Mucosa of rectum (tissue), 2 donors: ENCODE measurements around the gene HIGD2B.
A peak's percentile ranks its signal among the peaks of the same experiment; 100 is the strongest.
"Not testable (repeated sequence)": the region's sequence is repeated elsewhere in the genome, so short reads cannot be mapped to it uniquely, and the experiment has no call there.

ENCODE experiments used
- H3K27ac ChIP-seq, 2 donors: one replicate each; pipeline ENCODE4 v1.7.0; 2013; ENCODE audit warnings: inconsistent platforms in 2 of 2, low read depth in 2 of 2, low read length in 2 of 2
- H3K27me3 ChIP-seq, 2 donors: one replicate each; pipeline ENCODE4 v1.7.0; 2013; ENCODE audit warnings: low read length in 2 of 2; ENCODE audit not compliant: control insufficient read depth in 2 of 2, insufficient read depth in 2 of 2
- H3K36me3 ChIP-seq, 2 donors: one replicate each; pipeline ENCODE4 v1.7.0; 2013; ENCODE audit warnings: low read length in 2 of 2; ENCODE audit not compliant: control insufficient read depth in 2 of 2, insufficient read depth in 2 of 2
- H3K4me1 ChIP-seq, 2 donors: one replicate each; pipeline ENCODE4 v1.7.0; 2013; ENCODE audit warnings: low read length in 2 of 2, mild to moderate bottlenecking in 1 of 2; ENCODE audit not compliant: control insufficient read depth in 2 of 2, insufficient read depth in 2 of 2
- H3K4me3 ChIP-seq, 2 donors: one replicate each; pipeline ENCODE4 v1.7.0; 2013; ENCODE audit warnings: low read length in 2 of 2
- H3K9ac ChIP-seq, 2 donors: one replicate each; pipeline ENCODE4 v1.7.0; 2013; ENCODE audit warnings: low read length in 2 of 2, low read depth in 1 of 2, mild to moderate bottlenecking in 1 of 2
- H3K9me3 ChIP-seq, 2 donors: one replicate each; pipeline ENCODE4 v1.7.0; 2013; ENCODE audit warnings: low read length in 2 of 2; ENCODE audit not compliant: control insufficient read depth in 2 of 2
- donor health status: healthy.
- donor health status: Normal muscosa, but diverticular disease.

The HIGD2B gene

GRCh38 chr15:72680931-72681330 lies 5.1 kb downstream of the HIGD2B start:
- Histone ChIP-seq H3K9ac (no peak overlapping the region), H3K4me1 (peaks cover 5 to 8% of the 10 kb centered on the region in 2 donors), H3K4me3 (no peak overlapping the region), H3K9me3 (no peaks in the 10 kb centered on the region), H3K27me3 (peaks cover 4 to 10% of the 10 kb centered on the region in 2 donors), H3K27ac (no peak overlapping the region), H3K36me3 (no peaks in the 10 kb centered on the region)

GRCh38 chr15:72676838-72677237 lies 9.1 kb downstream of the HIGD2B start:
- no peaks in the 10 kb centered on the region for H3K36me3 ChIP-seq
- no peak overlapping the region for H3K9ac ChIP-seq
- no peak overlapping the region for H3K4me3 ChIP-seq
- H3K9me3 ChIP-seq: no peaks in the 10 kb centered on the region
- no peaks in the 10 kb centered on the region for H3K4me1 ChIP-seq
- peaks cover 6 to 10% of the 10 kb centered on the region in 2 donors for H3K27me3 ChIP-seq
- no peak overlapping the region for H3K27ac ChIP-seq

- peaks cover 0 to 3% of the 10 kb centered on the region in 2 donors for H3K27me3 ChIP-seq
- H3K9me3 ChIP-seq: no peaks in the 10 kb centered on the region
- H3K9ac ChIP-seq: no peak overlapping the region
- no peaks in the 10 kb centered on the region for H3K4me1 ChIP-seq
- no peak overlapping the region for H3K4me3 ChIP-seq
- no peaks in the 10 kb centered on the region for H3K36me3 ChIP-seq
- no peak overlapping the region for H3K27ac ChIP-seq
These were observed 14.5 kb downstream of the HIGD2B start for GRCh38 chr15:72671525-72671924.

DNA sequence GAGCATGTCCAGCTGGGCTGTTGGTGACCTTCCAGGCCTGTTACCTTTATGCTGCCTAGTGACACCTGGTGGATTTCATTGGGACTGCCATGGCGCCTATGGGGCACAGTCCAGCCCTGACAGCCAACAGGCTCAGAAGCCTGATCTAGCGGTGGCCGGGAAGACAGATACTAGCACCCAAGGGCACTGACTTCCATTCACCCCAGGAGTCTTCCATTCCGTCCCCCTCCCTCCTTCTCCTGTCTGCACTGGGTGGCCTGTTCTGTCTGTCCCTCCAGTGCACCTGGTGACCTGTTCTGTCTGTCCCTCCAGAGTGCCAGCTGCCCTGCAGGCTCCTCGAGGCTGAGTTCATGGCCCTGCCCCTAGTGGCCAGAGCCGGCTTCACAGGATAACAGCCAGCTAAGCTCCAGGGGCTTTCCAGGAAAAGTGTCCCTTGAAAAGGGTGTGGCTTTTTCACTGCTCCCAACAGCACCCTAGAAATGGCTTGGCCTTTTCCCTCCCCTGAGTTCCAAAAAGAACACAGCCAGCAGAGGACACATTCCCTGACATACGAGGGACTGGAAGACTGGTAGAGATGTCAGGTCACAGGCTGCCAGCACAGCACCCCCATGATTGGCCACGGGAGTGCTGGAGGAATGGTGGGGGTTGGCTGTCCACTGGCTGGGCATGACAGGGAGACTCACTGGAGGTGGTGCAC lies 15.2 kb downstream of the HIGD2B start:
- not testable (repeated sequence) for H3K9me3 ChIP-seq, H3K36me3 ChIP-seq, H3K27ac ChIP-seq, H3K27me3 ChIP-seq, H3K4me1 ChIP-seq
- peak overlapping the region in 1 of 2 donors; percentile 27 for H3K9ac ChIP-seq
- peak overlapping the region; percentile 65 to 68 for H3K4me3 ChIP-seq

- not testable (repeated sequence) for H3K9me3 ChIP-seq, H3K4me3 ChIP-seq, H3K4me1 ChIP-seq, H3K27me3 ChIP-seq, H3K9ac ChIP-seq, H3K36me3 ChIP-seq, H3K27ac ChIP-seq
These were observed 16.2 kb downstream of the HIGD2B start for GRCh38 chr15:72669803-72670202.

DNA sequence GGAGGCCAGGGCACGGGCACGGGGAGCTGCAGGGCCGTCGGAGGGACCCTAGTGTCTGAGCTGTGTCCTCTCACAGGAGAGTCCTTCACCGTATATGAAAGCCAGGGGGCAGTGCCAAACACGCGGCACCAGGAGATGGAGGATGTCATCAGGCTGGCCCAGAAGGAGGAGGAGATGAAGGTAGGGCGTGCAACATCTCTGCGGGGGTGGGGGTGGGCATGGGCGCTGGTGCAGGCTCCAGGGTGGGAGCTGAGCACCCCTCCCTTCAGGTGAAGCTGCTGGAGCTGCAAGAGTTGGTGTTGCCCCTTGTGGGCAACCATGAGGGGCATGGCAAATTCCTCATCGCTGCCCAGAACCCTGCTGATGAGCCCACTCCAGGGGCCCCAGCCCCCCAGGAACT lies 20.3 kb downstream of the HIGD2B start:
- H3K9ac ChIP-seq: not testable (repeated sequence)

GRCh38 chr15:72663931-72664330 lies 22.1 kb downstream of the HIGD2B start:
- not testable (repeated sequence) for H3K27me3 ChIP-seq, H3K9ac ChIP-seq, H3K27ac ChIP-seq, H3K9me3 ChIP-seq, H3K4me3 ChIP-seq, H3K36me3 ChIP-seq, H3K4me1 ChIP-seq

More for the DNA sequence above, 20.3 kb downstream of the HIGD2B start:
- H3K9me3 ChIP-seq, H3K36me3 ChIP-seq, H3K27ac ChIP-seq, H3K4me3 ChIP-seq, H3K27me3 ChIP-seq, H3K4me1 ChIP-seq: not testable (repeated sequence)

DNA sequence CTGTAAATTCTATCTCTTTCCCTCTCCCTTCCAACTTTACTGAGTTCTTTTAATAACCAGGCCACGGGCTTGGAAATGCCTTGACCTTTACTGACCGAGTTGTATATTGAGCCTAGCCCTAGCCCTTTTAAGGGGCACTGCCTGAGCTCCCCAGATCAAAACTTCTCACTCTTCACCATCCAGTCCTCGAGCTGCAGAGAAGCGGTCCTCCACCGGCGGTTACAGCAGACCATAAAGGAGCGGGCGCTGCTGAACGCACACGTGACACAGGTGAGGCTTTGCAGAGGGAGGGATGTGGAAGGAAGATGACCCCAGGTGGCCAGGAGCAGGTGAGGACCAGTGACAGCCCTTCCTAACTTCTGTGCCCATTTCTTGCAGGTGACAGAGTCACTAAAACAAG lies 24.9 kb downstream of the HIGD2B start:
- not testable (repeated sequence) for H3K27ac ChIP-seq, H3K4me3 ChIP-seq, H3K27me3 ChIP-seq, H3K4me1 ChIP-seq, H3K36me3 ChIP-seq, H3K9me3 ChIP-seq, H3K9ac ChIP-seq

GRCh38 chr15:72656014-72656413 lies 30.0 kb downstream of the HIGD2B start:
- H3K4me1 ChIP-seq: not testable (repeated sequence)

GRCh38 chr15:72654397-72654796 lies 31.6 kb downstream of the HIGD2B start, which contains the start of gene GOLGA6B:
Gene GOLGA6B (plus strand): TSS chr15:72654697. CDS start chr15:72654738, 41 bp downstream.
- not testable (repeated sequence) for H3K36me3 ChIP-seq, H3K9ac ChIP-seq, H3K9me3 ChIP-seq, H3K4me1 ChIP-seq, H3K27me3 ChIP-seq, H3K27ac ChIP-seq, H3K4me3 ChIP-seq

More at GRCh38 chr15:72656014-72656413, 30.0 kb downstream of the HIGD2B start:
- not testable (repeated sequence) for H3K4me3 ChIP-seq, H3K27me3 ChIP-seq, H3K36me3 ChIP-seq, H3K9ac ChIP-seq, H3K27ac ChIP-seq, H3K9me3 ChIP-seq
